Natural killer cell (primary cell): Measurements from ENCODE around the gene SMIM7. TPM values are rescaled to one million over a fixed set of nuclear protein-coding genes. Genes with fewer than 3 reads are reported as not detected.
"Not testable (repeated sequence)": the region's sequence is repeated elsewhere in the genome, so short reads cannot be mapped to it uniquely, and the experiment has no call there.

Experiments used
- ATAC-seq, 3 donors: fragments of 150-1000 bp in 2 of 3; fragments of 200-7000 bp in 1 of 3; cut with Tn5 transposase; 1 replicate in 1 of 3; 2 replicates in 2 of 3; pipeline ENCODE4 v1.10.0; 2021; ENCODE audit warnings: mild to moderate bottlenecking in 2 of 3, moderate library complexity in 2 of 3
- DNase-seq, 2 donors: peaks; one replicate each; pipeline versions ENCODE4 v3.0.0 to v3.0.0-alpha.2; 2013 to 2021; ENCODE audit warnings: mixed read lengths in 1 of 2
- H3K27ac ChIP-seq: one replicate; pipeline ENCODE4 v1.5.1; 2013; ENCODE audit warnings: mild to moderate bottlenecking, low read length
- H3K27me3 ChIP-seq: one replicate; pipeline ENCODE4 v1.6.1; 2013; ENCODE audit warnings: low read length; ENCODE audit not compliant: control insufficient read depth, insufficient read depth
- H3K36me3 ChIP-seq: one replicate; pipeline ENCODE4 v1.6.1; 2013; ENCODE audit warnings: low read length; ENCODE audit not compliant: control insufficient read depth, insufficient read depth
- H3K4me1 ChIP-seq: one replicate; pipeline ENCODE4 v1.6.1; 2013; ENCODE audit warnings: low read length; ENCODE audit not compliant: control insufficient read depth, insufficient read depth
- H3K4me3 ChIP-seq: one replicate; pipeline ENCODE4 v1.5.1; 2013; ENCODE audit warnings: low read length
- H3K9me3 ChIP-seq: one replicate; pipeline ENCODE4 v1.6.1; 2013; ENCODE audit warnings: low read length; ENCODE audit not compliant: control insufficient read depth, insufficient read depth
- H3K27ac Mint-ChIP-seq, 2 donors: one replicate each; pipeline ENCODE4 v1.8.0; 2022; ENCODE audit warnings: mild to moderate bottlenecking in 2 of 2, mixed read lengths in 2 of 2, moderate library complexity in 1 of 2
- H3K27me3 Mint-ChIP-seq, 2 donors: one replicate each; pipeline ENCODE4 v1.8.0; 2022; ENCODE audit warnings: low read depth in 2 of 2, mixed read lengths in 2 of 2
- H3K36me3 Mint-ChIP-seq: one replicate; pipeline ENCODE4 v1.8.0; 2022; ENCODE audit warnings: mixed read lengths
- H3K4me1 Mint-ChIP-seq, 2 donors: one replicate each; pipeline ENCODE4 v1.8.0; 2022; ENCODE audit warnings: mixed read lengths in 2 of 2
- H3K4me3 Mint-ChIP-seq: one replicate; pipeline ENCODE4 v1.8.0; 2022; ENCODE audit warnings: mild to moderate bottlenecking, moderate library complexity, mixed read lengths
- H3K9me3 Mint-ChIP-seq, 2 donors: one replicate each; pipeline ENCODE4 v1.8.0; 2022; ENCODE audit warnings: mixed read lengths in 2 of 2
- WGBS: methylation state at CpG from one replicate; pipeline ENCODE4 v1.1.7; 2013; ENCODE audit warnings: missing lambda C conversion rate; ENCODE audit not compliant: insufficient coverage; 5-methylcytosine and 5-hydroxymethylcytosine counted together
- intact Hi-C: fragments of 100-400 bp; cut with micrococcal nuclease; formaldehyde crosslinking; loops from one replicate; pipeline ENCODE4 v1.14.2; 2022
- total RNA-seq, 4 donors: library from RNA; stranded (reverse); fragments of 120-200 nt in 1 of 4; gene quantifications; one replicate each; pipeline versions ENCODE4 v1.2.3 to v1.2.4, GENCODE V29; 2013 to 2022
- TF ChIP-seq, protein P1 (sequence below): fragments of 200-600 bp; IDR thresholded peaks from one replicate; pipeline ENCODE4 v1.8.0; 2022; ENCODE audit warnings: antibody characterized with exemption

SMIM7 gene
- total RNA-seq, 3 donors from 2014 or later (not counting 1 experiment from before 2014, with no cell fraction given), result 63.2 to 88.4 (median 76.0) TPM

GRCh38 chr19:16654140-16654539 is 5.8 kb downstream of the SMIM7 start:
- intact Hi-C loops, result no loop called here
- ATAC-seq (peak in 1 of 3 donors; percentile 28), DNase-seq (peak in 1 of 2 donors; percentile 21)
- peaks cover 28 to 45% of the 10 kb centered on the region in 2 donors for H3K4me1 Mint-ChIP-seq
- H3K36me3 Mint-ChIP-seq, result peaks cover 18% of the 10 kb centered on the region
- Histone ChIP-seq H3K4me1 (peaks cover 7% of the 10 kb centered on the region), H3K27me3 (no peaks in the 10 kb centered on the region), H3K9me3 (no peaks in the 10 kb centered on the region), H3K4me3 (no peak overlapping the region), H3K36me3 (peaks cover 68% of the 10 kb centered on the region), H3K27ac (no peak overlapping the region)
- 94% methylated on average over 3 of the region's 3 CpGs for WGBS
- TF ChIP-seq, protein P1, sequence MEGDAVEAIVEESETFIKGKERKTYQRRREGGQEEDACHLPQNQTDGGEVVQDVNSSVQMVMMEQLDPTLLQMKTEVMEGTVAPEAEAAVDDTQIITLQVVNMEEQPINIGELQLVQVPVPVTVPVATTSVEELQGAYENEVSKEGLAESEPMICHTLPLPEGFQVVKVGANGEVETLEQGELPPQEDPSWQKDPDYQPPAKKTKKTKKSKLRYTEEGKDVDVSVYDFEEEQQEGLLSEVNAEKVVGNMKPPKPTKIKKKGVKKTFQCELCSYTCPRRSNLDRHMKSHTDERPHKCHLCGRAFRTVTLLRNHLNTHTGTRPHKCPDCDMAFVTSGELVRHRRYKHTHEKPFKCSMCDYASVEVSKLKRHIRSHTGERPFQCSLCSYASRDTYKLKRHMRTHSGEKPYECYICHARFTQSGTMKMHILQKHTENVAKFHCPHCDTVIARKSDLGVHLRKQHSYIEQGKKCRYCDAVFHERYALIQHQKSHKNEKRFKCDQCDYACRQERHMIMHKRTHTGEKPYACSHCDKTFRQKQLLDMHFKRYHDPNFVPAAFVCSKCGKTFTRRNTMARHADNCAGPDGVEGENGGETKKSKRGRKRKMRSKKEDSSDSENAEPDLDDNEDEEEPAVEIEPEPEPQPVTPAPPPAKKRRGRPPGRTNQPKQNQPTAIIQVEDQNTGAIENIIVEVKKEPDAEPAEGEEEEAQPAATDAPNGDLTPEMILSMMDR, result no peak
- H3K4me3 Mint-ChIP-seq, result no peak overlapping the region
- H3K27me3 Mint-ChIP-seq, result no peaks in the 10 kb centered on the region
- H3K27ac Mint-ChIP-seq, result no peak overlapping the region
- H3K9me3 Mint-ChIP-seq, result no peaks in the 10 kb centered on the region

DNA sequence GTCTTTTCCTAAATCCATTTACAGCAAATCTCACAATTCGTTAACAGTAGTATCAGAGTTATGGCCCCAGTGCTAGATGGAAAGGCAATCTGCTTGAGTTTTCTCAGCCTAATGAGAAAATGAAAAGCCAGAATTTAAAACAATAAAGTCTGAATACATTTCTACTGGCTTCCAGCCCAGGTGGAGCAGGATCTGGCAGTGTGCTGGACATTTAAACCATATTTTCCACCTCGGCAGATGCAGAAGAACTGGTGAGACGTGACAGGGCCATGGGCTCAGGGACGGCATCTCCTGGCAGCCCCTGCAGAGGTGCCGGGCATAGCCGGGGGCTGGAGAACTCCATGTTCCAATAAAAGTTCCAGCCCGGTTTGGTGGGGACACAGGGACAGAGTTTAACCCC is 7.1 kb downstream of the SMIM7 start:
- Histone ChIP-seq H3K9me3 (no peaks in the 10 kb centered on the region), H3K36me3 (peaks cover 61% of the 10 kb centered on the region), H3K4me1 (no peaks in the 10 kb centered on the region), H3K27ac (no peak overlapping the region), H3K4me3 (no peak overlapping the region), H3K27me3 (no peaks in the 10 kb centered on the region)
- intact Hi-C loops, result no loop called here
- TF ChIP-seq, protein P1, result no peak
- ATAC-seq (no peak), DNase-seq (no peak)
- Mint-ChIP-seq H3K9me3 (no peaks in the 10 kb centered on the region), H3K27me3 (no peaks in the 10 kb centered on the region), H3K4me1 (peaks cover 17 to 37% of the 10 kb centered on the region in 2 donors), H3K4me3 (no peak overlapping the region), H3K27ac (no peak overlapping the region), H3K36me3 (peaks cover 18% of the 10 kb centered on the region)
- WGBS, result 96% methylated on average over 7 of the region's 7 CpGs

DNA sequence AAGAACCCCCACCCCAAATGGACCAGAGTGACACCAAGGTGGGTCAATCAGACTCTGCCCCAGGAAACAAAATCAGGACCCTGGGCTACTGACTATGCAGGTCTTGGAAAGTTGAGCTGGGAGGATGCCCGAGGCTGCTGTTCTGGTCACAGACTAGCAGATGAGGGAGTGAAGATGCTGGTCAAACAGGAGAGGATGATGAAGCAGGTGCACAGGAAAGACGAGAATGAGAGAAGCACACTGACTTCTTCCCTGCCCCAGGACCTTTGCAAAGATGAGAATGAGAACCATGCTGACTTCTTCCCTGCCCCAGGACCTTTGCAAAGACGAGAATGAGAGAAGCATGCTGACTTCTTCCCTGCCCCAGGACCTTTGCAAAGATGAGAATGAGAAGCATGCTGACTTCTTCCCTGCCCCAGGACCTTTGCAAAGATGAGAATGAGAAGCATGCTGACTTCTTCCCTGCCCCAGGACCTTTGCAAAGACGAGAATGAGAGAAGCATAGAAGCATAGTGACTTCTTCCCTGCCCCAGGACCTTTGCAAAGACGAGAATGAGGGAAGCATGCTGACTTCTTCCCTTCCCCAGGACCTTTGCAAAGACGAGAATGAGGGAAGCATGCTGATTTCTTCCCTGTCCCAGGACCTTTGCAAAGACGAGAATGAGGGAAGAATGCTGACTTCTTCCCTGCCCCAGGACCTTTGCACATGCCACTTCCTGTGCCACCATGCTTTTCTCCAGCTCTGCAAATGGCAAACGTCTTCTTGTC is 8.3 kb downstream of the SMIM7 start:
- H3K36me3 ChIP-seq, result peaks cover 57% of the 10 kb centered on the region
- H3K9me3 Mint-ChIP-seq, ATAC-seq, H3K4me1 ChIP-seq, DNase-seq, H3K4me3 ChIP-seq, intact Hi-C loops, H3K4me3 Mint-ChIP-seq, H3K27me3 ChIP-seq, H3K9me3 ChIP-seq, H3K27me3 Mint-ChIP-seq, H3K27ac ChIP-seq: not testable (repeated sequence)
- Mint-ChIP-seq H3K27ac (peak overlapping the region; percentile 24 to 34), H3K4me1 (peaks cover 10 to 30% of the 10 kb centered on the region in 2 donors), H3K36me3 (peaks cover 18% of the 10 kb centered on the region)
- WGBS, result 97% methylated on average over 8 of the region's 8 CpGs

DNA sequence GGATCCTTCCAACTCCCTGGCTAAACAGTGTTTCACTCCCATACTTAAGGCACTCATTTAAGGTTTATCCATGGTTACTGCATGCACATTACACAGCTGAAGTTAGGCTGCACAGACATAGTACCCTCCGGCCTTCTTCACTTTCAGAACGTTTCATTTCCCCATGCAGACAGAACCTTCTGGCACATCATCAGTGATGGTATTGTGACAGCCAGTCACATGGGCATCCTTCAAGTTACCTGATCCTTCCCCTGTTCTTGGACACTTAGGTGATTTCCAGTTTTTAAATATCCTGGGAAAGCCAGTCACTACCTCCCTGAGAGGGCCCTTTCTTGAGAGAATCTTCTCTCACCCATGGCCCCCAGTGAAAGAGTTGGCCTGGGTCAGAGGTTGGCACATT is 9.1 kb downstream of the SMIM7 start:
- WGBS, result 91% methylated on average over 2 of the region's 2 CpGs
- Histone ChIP-seq H3K9me3 (no peaks in the 10 kb centered on the region), H3K4me3 (no peak overlapping the region), H3K27ac (no peak overlapping the region), H3K27me3 (no peaks in the 10 kb centered on the region), H3K36me3 (peaks cover 59% of the 10 kb centered on the region), H3K4me1 (no peaks in the 10 kb centered on the region)
- ATAC-seq, result no peak
- DNase-seq, result no peak
- Mint-ChIP-seq H3K27ac (no peak overlapping the region), H3K4me1 (peaks cover 10 to 26% of the 10 kb centered on the region in 2 donors), H3K4me3 (no peak overlapping the region), H3K9me3 (no peaks in the 10 kb centered on the region), H3K36me3 (peaks cover 18% of the 10 kb centered on the region), H3K27me3 (no peaks in the 10 kb centered on the region)
- TF ChIP-seq, protein P1, result no peak
- intact Hi-C loops, result no loop called here
